ENCODE results near the gene STUM. TPM values are rescaled to one million over a fixed set of nuclear protein-coding genes. Genes with fewer than 3 reads are reported as not detected.

The STUM gene
- total RNA-seq, 1 donor from 2014 or later, result not detected

DNA sequence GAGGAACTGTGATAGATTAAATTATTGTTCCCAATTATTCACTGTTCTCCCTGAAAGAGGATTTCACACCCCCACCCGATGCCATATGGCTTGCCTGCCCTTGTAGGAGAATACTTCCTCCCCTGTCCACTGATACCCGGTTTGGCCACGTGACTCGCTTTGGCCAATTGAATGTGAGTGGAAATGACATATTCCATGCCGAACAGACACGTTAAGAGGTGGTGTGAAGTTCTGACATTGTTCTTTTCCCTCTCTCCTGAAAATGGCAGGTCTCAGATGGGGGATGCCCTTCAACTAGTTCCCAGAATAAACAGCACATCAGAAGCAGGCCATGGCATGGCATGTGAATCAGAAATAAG lies 5.3 kb downstream of the STUM start:
- H3K9me3 Mint-ChIP-seq, result no peaks in the 10 kb centered on the region
- H3K4me3 Mint-ChIP-seq, result no peak overlapping the region
- H3K27me3 Mint-ChIP-seq (ENCODE audit: insufficient read depth), result peaks cover 56% of the 10 kb centered on the region
- no peak overlapping the region for H3K27ac Mint-ChIP-seq
- peaks cover 5% of the 10 kb centered on the region for H3K4me1 Mint-ChIP-seq (ENCODE audit: low read depth)
- intact Hi-C loops (cut with micrococcal nuclease), result loop anchor here (5.0 kb wide), 1 partner anchor 107 kb away; no protein-coding TSS in a partner anchor
- H3K36me3 Mint-ChIP-seq (ENCODE audit: low read depth), result no peaks in the 10 kb centered on the region
- no peak for DNase-seq (ENCODE audit: low spot score)

DNA sequence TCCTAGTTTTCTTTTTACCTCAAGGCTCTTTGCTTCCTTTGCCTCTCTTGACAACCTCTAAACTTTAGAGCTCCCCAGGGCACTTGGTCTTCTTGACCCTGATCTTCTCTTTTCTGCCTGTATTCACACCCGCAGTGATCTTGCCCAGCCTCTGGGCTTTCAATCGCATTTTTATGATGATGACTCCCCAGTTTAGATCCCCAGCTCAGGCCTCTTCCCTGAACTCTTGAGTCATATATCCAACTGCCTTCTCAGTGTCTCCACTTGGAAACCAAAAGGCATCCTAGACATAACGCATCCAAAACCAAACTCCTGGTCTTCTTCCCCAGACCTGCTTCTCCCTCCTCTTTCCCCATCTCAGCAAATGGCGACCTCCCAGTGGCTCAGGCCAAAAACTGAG lies 6.5 kb downstream of the STUM start:
- Mint-ChIP-seq H3K36me3 (ENCODE audit: low read depth) (no peaks in the 10 kb centered on the region), H3K27me3 (ENCODE audit: insufficient read depth) (peaks cover 49% of the 10 kb centered on the region), H3K4me3 (no peak overlapping the region), H3K9me3 (no peaks in the 10 kb centered on the region), H3K4me1 (ENCODE audit: low read depth) (peaks cover 2% of the 10 kb centered on the region), H3K27ac (no peak overlapping the region)
- intact Hi-C loops (cut with micrococcal nuclease), result no loop called here
- no peak for DNase-seq (ENCODE audit: low spot score)

DNA sequence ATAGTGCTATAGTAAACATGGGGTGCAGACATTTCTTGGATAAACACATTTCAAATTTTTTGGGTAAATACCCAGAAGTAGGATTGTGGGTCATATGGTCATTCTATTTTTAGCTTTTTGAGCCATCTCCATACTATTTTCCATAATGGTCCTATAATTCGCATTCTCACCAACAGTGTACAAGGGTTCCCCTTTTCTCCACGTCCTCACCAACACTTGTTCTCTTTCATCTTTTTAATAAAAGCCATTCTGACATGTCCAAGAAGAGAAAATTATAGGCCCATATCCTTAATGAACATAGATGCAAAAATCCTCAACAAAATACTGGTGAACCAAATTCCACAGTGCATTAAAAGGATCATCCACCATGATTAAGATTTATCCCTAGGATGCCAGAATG lies 8.9 kb downstream of the STUM start:
- H3K27ac Mint-ChIP-seq, result no peak overlapping the region
- no peak overlapping the region for H3K4me3 Mint-ChIP-seq
- H3K27me3 Mint-ChIP-seq (ENCODE audit: insufficient read depth), result peaks cover 32% of the 10 kb centered on the region
- H3K9me3 Mint-ChIP-seq, result no peaks in the 10 kb centered on the region
- no peaks in the 10 kb centered on the region for H3K4me1 Mint-ChIP-seq (ENCODE audit: low read depth)
- H3K36me3 Mint-ChIP-seq (ENCODE audit: low read depth), result no peaks in the 10 kb centered on the region
- DNase-seq (ENCODE audit: low spot score), result no peak
- intact Hi-C loops (cut with micrococcal nuclease), result no loop called here

DNA sequence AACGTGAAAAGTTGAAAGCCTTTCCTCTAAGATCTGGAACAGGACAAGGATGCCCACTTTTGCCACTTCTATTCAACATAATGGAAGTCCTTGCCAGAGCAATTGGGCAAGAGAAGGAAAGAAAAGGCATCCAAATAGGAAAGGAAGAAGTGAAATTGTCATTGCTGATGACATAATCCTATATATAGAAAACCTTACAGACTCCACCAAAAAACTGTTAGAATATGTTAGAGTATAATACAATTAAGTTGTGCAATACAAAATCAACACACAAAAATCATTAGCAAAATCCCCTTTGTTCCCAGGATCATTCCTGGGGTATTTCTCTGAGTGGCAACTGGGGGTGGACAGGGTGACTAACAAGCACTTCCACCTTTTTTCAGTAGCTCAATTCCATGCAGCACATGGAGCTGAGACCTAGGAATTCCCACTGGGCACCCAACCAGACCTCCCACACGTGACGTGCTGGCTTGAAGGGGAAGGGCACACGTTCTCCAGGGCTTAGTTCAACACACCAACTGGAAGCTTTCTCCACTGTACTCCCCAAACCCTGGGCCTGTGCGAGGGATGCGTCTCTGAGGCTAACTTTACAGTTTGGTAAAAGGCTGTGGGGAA lies 9.6 kb downstream of the STUM start:
- Mint-ChIP-seq H3K27me3 (ENCODE audit: insufficient read depth) (peaks cover 25% of the 10 kb centered on the region), H3K4me1 (ENCODE audit: low read depth) (no peaks in the 10 kb centered on the region), H3K27ac (no peak overlapping the region), H3K9me3 (no peaks in the 10 kb centered on the region), H3K36me3 (ENCODE audit: low read depth) (no peaks in the 10 kb centered on the region), H3K4me3 (no peak overlapping the region)
- DNase-seq (ENCODE audit: low spot score), result no peak
- intact Hi-C loops (cut with micrococcal nuclease), result no loop called here

DNA sequence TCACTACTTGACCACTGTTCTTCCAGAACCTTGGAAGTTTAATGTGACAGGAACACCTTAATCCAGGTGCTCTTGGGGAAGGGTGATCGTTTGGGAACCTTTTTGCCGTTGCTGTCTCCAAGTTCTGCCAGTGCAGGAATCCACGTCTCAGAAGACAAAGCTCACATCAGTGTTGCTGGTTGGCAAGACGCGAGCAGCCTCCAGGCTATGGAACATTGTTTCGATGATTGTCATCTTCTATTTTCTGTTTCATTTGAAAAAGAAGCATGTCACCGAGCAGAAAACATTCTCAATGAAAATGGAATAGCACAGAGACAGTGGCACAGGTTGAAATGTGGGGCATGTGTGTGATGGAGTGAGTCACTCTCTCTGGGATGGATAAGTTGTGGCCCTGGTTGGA lies 11.7 kb downstream of the STUM start:
- H3K27me3 Mint-ChIP-seq (ENCODE audit: insufficient read depth), result peaks cover 8% of the 10 kb centered on the region
- no peak for DNase-seq (ENCODE audit: low spot score)
- no peak overlapping the region for H3K4me3 Mint-ChIP-seq
- intact Hi-C loops (cut with micrococcal nuclease), result no loop called here
- no peaks in the 10 kb centered on the region for H3K4me1 Mint-ChIP-seq (ENCODE audit: low read depth)
- no peak overlapping the region for H3K27ac Mint-ChIP-seq
- H3K36me3 Mint-ChIP-seq (ENCODE audit: low read depth), result no peaks in the 10 kb centered on the region
- no peaks in the 10 kb centered on the region for H3K9me3 Mint-ChIP-seq

DNA sequence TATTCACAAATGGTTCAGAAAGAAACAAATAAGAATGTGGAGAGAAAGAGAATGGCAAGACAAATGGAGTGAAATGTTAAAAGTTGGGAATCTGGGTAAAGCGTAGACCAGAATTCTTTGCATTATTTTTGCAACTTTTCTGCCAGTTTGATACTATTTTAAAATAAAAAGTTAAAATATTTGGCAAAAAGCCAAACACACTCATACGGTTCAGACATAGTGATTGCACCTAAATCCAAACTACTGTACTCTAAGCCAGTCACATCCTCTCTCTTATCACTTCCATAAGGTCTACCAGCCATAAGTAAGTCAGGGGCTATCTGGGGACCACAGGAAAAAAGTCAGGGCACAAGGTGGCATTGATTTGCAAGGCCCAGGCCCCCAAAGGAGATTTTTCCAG lies 14.4 kb downstream of the STUM start:
- DNase-seq (ENCODE audit: low spot score), result no peak
- H3K27ac Mint-ChIP-seq, result no peak overlapping the region
- intact Hi-C loops (cut with micrococcal nuclease), result no loop called here
- peaks cover 14% of the 10 kb centered on the region for H3K27me3 Mint-ChIP-seq (ENCODE audit: insufficient read depth)
- H3K4me3 Mint-ChIP-seq, result no peak overlapping the region
- H3K4me1 Mint-ChIP-seq (ENCODE audit: low read depth), result no peaks in the 10 kb centered on the region
- H3K36me3 Mint-ChIP-seq (ENCODE audit: low read depth), result no peaks in the 10 kb centered on the region
- no peaks in the 10 kb centered on the region for H3K9me3 Mint-ChIP-seq

DNA sequence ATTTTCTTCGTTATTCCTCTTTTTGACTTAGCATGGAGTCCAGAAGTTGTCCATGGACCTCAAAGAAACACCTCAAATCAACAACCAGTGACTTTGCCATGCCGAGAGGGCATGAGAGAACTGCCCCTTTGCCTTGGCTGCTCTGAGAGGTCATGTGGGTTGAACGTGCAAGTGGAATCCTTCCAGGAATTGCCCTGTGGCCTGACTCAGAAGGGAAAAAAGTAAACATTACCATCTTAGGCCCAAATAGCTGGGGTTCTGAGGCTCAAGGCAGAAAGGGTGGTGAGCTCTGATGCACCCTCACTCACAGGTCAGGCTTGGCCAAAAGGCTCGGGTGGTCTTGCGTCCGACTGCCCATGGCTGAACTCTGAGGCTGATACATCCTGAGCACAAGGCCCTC lies 15.1 kb downstream of the STUM start:
- no peak overlapping the region for H3K4me3 Mint-ChIP-seq
- no peak for DNase-seq (ENCODE audit: low spot score)
- H3K9me3 Mint-ChIP-seq, result no peaks in the 10 kb centered on the region
- intact Hi-C loops (cut with micrococcal nuclease), result no loop called here
- peaks cover 14% of the 10 kb centered on the region for H3K27me3 Mint-ChIP-seq (ENCODE audit: insufficient read depth)
- no peaks in the 10 kb centered on the region for H3K36me3 Mint-ChIP-seq (ENCODE audit: low read depth)
- no peak overlapping the region for H3K27ac Mint-ChIP-seq
- H3K4me1 Mint-ChIP-seq (ENCODE audit: low read depth), result no peaks in the 10 kb centered on the region

DNA sequence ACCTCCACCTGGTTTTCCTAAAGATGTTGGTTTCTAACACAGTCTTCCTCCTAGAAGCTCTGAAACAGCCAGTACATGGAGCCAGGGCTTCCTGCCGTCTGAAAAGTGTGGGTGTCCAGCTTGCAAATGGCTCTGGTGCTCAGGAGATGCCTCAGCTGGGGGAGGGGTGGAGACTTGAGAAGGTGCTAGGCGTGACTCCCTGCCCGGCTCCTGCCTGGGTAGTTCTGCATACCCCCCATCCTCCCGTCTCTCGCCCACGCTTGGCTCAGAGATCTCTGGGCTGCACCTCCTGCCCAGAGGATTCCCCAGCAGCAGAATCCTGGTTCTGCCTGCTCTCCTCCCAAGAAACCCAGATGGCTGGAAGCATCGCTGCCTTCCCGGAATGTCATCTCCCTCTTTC lies 16.9 kb downstream of the STUM start:
- intact Hi-C loops (cut with micrococcal nuclease), result no loop called here
- no peak overlapping the region for H3K27ac Mint-ChIP-seq
- H3K4me3 Mint-ChIP-seq, result no peak overlapping the region
- DNase-seq (ENCODE audit: low spot score), result no peak
- no peaks in the 10 kb centered on the region for H3K36me3 Mint-ChIP-seq (ENCODE audit: low read depth)
- H3K27me3 Mint-ChIP-seq (ENCODE audit: insufficient read depth), result peaks cover 15% of the 10 kb centered on the region
- H3K4me1 Mint-ChIP-seq (ENCODE audit: low read depth), result no peaks in the 10 kb centered on the region
- H3K9me3 Mint-ChIP-seq, result no peaks in the 10 kb centered on the region

DNA sequence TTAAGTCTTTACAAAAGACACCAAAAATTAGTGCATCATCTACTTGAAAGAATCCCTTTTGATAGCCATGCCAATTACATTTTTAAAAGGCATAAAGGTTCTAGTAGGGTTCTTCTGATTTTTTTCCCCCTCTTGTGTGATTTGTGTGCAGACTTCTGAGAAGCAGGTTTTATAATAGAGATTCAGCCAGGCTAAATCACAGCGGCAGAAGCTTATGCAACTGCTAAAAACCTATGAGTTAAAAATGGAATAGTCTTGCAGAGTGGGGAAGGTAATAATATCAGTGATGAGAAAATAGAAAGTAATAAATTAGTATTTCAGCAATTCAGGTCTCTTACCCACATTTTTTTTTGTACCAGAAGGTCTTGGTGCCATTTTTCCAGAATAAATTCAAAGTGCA lies 17.7 kb downstream of the STUM start:
- H3K4me1 Mint-ChIP-seq (ENCODE audit: low read depth), result no peaks in the 10 kb centered on the region
- no peak for DNase-seq (ENCODE audit: low spot score)
- H3K36me3 Mint-ChIP-seq (ENCODE audit: low read depth), result no peaks in the 10 kb centered on the region
- no peak overlapping the region for H3K27ac Mint-ChIP-seq
- H3K27me3 Mint-ChIP-seq (ENCODE audit: insufficient read depth), result peaks cover 16% of the 10 kb centered on the region
- H3K4me3 Mint-ChIP-seq, result no peak overlapping the region
- H3K9me3 Mint-ChIP-seq, result no peaks in the 10 kb centered on the region
- intact Hi-C loops (cut with micrococcal nuclease), result no loop called here

DNA sequence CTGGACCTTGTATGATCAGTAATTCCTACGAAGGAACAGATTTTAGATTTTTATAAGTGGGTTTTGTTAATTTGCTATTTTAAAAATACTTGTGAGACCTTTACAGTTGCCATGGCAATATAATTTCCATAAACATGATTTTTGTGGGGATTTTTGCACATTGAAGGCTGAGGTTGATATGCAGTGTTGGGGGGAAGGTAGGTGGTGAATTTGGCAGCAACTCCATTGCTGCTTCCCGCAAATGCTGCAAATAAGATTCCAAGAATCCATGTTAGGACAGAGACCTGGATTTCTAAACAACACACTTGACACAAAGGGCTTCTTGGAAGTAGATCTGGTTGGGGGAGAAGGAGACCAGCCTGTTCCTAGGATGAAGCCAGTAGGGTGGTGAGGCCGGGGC lies 18.2 kb downstream of the STUM start:
- intact Hi-C loops (cut with micrococcal nuclease), result no loop called here
- Mint-ChIP-seq H3K9me3 (no peaks in the 10 kb centered on the region), H3K4me3 (no peak overlapping the region), H3K27ac (no peak overlapping the region), H3K27me3 (ENCODE audit: insufficient read depth) (peaks cover 16% of the 10 kb centered on the region), H3K36me3 (ENCODE audit: low read depth) (no peaks in the 10 kb centered on the region), H3K4me1 (ENCODE audit: low read depth) (no peaks in the 10 kb centered on the region)
- no peak for DNase-seq (ENCODE audit: low spot score)

DNA sequence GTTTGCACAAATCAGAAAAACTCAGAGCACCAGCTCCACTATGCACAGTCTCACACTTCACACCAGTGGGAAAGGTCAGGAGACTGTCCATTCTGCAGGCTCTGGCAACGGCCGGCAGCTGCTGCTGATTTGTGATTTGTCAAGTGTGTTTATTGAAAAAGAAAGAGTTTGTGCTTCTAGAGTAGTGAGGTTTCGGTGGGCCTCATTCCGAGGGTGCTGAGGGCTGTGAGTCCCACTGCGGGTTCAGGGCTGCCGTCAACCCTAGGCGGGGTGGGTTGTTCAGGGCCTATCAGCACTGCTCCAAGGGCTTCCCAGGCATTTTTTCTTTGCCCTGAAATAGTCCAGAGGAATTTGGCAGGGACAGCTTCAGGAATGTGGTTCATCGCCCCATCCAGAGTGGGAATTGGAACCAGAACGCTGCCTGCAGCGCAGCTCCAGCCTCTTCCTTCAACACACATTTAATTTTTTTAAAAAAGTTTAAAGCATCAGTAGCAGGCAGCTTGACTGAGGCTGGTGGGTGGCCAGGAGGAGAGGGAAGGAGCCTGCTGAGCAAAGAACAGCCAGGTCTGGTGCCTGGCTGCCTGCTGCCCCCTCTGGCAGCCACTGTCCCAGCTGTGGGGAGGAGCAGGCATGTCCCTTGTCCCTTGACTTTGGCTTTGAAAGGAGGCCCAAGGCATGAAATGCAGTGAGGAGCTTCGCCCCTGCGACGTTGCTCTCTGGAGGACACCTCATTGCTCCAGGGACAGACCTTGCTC lies 19.7 kb downstream of the STUM start:
- no peak overlapping the region for H3K27ac Mint-ChIP-seq
- no peaks in the 10 kb centered on the region for H3K4me1 Mint-ChIP-seq (ENCODE audit: low read depth)
- no peaks in the 10 kb centered on the region for H3K9me3 Mint-ChIP-seq
- no peak overlapping the region for H3K4me3 Mint-ChIP-seq
- peaks cover 16% of the 10 kb centered on the region for H3K27me3 Mint-ChIP-seq (ENCODE audit: insufficient read depth)
- no peaks in the 10 kb centered on the region for H3K36me3 Mint-ChIP-seq (ENCODE audit: low read depth)
- no peak for DNase-seq (ENCODE audit: low spot score)
- intact Hi-C loops (cut with micrococcal nuclease), result no loop called here

DNA sequence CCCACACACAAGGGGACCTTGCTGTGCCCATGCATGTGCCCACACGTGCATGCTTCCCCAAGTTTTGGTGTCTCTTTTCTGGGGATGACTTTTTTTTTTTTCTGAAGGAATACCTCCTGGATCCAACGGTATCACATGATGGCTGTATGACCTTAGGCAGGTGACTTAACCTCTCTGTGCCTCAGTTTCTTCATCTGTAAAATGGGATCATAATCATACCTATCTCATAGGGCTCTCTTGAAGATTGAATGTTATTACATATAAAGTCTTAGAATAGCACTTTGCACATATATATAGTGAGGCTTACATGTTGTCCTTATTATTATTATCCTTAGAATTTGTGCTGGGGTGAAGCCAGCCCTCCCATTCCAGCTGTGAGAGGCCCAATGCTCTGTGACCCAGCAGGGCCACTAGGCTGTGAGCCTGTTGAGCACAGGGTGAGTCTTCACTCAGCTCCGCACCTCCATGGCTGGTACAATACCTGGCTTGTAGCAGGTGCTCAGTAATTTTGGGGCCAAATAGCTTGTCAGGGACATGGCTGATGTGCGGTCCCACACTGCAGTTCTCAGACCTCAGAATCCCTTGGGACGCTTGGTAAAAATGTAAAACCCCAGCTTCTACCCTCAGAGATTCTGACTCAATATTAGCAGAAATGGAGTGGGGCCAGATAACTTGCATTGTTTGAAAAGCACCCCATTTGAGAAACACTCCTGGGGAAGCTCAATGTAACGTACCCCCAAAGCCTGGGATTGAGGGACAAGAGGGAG lies 20.6 kb downstream of the STUM start:
- Mint-ChIP-seq H3K9me3 (no peaks in the 10 kb centered on the region), H3K27me3 (ENCODE audit: insufficient read depth) (peaks cover 16% of the 10 kb centered on the region), H3K4me1 (ENCODE audit: low read depth) (no peaks in the 10 kb centered on the region), H3K36me3 (ENCODE audit: low read depth) (no peaks in the 10 kb centered on the region), H3K27ac (no peak overlapping the region), H3K4me3 (no peak overlapping the region)
- DNase-seq (ENCODE audit: low spot score), result no peak
- intact Hi-C loops (cut with micrococcal nuclease), result no loop called here

DNA sequence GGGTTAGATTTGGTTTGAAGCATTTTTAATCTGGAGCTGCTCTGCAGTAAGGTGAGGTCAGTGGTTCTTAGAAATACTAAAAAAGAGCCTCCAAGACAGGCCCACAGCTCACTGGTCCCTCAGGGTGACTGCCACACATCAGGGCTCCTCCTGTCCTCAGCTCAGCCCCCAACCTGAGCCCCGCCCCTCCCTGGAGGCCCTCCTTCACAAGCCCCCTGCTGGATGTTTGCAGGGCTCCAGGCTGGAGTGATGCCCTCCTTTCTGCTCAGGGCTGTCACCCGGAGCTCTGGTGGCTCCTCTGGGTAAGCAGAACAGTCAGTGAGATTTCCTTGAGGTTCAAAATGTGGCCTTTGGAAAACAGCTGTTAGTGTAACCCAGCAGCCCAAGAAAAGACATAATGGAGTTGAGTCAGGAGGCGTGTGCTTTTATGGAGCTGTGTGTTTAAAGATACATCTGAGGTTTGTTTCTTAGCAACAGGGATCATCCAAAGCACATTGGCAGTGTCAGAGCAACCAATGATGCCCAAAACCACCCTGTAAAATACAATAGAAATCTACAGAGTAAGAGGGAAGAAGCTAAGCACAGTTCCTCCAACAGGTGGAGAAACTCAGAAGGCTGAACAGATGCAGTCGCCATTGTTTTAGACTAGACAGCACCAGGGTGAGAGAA lies 21.4 kb downstream of the STUM start:
- no peak for DNase-seq (ENCODE audit: low spot score)
- H3K4me3 Mint-ChIP-seq, result no peak overlapping the region
- H3K27me3 Mint-ChIP-seq (ENCODE audit: insufficient read depth), result peaks cover 16% of the 10 kb centered on the region
- no peaks in the 10 kb centered on the region for H3K9me3 Mint-ChIP-seq
- H3K36me3 Mint-ChIP-seq (ENCODE audit: low read depth), result no peaks in the 10 kb centered on the region
- H3K27ac Mint-ChIP-seq, result no peak overlapping the region
- intact Hi-C loops (cut with micrococcal nuclease), result no loop called here
- no peaks in the 10 kb centered on the region for H3K4me1 Mint-ChIP-seq (ENCODE audit: low read depth)

Measured in activated T-helper 1 cell treated with anti-CD3 and anti-CD28 coated beads, Interleukin-12 subunit alpha, Interleukin-12 subunit beta, Interleukin-2, Interleukin-4 antibody, amounts not matched to agents 30 ng/mL and 10 ng/mL and 1 ng/mL, durations not matched to agents 14 hours and 24 hours and 36 hours (primary cell).